GM21526 (cell line): ENCODE data around the gene MIOX.

Source experiments
- ATAC-seq: cut with Tn5 transposase; IDR thresholded peaks from one replicate; pipeline ENCODE4 v1.9.1; 2021; ENCODE audit warnings: moderate library complexity; ENCODE audit not compliant: unreplicated experiment, low FRiP score

The MIOX gene

GRCh38 chr22:50454556-50455075 lies 32.0 kb upstream of the MIOX start:
- ATAC-seq = no peak

DNA sequence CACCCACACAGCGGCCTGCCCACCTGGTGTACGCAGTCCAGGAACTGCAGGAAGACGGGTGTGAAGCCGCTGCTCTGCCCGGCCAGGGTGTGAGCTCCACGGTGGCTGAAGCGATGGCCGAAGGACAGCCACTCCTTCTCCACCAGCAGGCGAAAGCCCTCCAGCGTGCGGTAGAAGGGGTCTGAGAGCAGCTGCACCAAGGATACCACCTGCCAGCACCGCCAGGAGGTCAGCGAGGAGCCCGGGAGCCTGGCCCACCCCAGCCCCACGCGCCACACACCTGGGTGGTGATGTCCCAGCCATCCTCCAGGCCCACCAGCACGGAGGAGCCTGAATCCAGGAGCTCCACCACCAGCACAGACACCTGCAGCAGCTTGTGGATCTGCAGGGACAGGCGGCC lies 31.5 kb upstream of the MIOX start:
- ATAC-seq = no peak

- ATAC-seq = no peak
Measured at GRCh38 chr22:50456026-50456425, 30.6 kb upstream of the MIOX start.

DNA sequence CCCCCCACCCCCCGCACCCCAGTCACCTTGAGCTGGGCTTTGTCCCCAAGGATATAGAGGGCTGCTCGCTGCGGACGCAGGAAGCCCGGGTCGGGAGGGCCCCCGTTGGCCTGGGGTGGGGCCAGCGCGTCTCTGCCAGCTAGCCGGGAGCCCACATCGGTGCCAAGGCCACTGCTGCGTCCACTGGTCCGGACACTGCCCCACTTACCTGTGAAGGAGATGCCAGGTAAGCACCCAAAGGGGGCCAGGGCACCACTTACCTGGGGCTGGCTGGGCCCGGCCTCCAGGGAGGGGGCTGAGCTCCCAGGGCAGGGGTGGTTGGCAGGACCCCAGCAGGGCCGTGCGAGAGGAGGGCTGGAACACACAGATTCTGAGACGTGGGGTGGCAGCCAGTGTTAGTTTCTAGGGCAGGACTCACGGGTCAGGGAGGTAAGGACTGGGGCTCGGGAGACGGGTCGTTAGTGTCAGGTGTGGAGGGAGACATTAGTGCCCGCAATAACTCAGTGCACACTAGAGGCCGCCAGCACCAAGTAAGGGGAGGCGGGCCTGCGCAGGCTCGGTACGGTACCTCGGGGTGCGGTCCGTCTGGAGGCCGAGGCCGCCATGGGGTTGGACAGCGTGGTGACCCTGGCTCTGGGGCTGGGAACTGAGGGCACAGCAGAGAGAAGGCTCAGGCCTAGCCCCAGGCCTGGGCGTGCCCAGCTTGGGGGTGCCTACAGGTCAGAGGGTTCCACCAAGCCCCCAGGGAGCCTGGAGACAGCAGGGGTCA lies 30.0 kb upstream of the MIOX start:
- no peak for ATAC-seq

GRCh38 chr22:50459016-50459415 lies 27.6 kb upstream of the MIOX start:
- no peak for ATAC-seq

GRCh38 chr22:50459496-50460140 lies 27.0 kb upstream of the MIOX start:
- no peak for ATAC-seq

DNA sequence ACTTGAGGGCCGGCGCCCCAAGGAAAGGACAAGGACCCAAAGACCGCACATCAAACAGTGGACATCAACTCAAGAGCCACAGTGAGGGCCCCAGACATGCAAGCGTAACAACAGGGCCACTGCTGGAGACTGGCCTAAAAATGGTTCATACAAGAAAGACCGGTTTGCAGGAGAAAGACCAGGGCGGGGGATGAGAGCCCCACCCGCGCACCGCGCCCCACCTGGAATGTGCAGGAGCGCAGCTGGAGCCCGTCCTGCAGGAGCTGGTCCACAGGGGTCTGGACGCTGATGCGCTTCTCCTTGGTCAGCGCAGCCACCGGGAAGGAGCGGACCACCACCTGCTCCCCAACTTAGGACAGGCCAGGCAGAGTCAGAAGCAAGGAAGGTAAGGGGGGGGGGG lies 25.7 kb upstream of the MIOX start:
- ATAC-seq = no peak

GRCh38 chr22:50461536-50461935 lies 25.1 kb upstream of the MIOX start:
- no peak for ATAC-seq

- no peak for ATAC-seq
Measured at GRCh38 chr22:50461979-50462540, 24.6 kb upstream of the MIOX start.

DNA sequence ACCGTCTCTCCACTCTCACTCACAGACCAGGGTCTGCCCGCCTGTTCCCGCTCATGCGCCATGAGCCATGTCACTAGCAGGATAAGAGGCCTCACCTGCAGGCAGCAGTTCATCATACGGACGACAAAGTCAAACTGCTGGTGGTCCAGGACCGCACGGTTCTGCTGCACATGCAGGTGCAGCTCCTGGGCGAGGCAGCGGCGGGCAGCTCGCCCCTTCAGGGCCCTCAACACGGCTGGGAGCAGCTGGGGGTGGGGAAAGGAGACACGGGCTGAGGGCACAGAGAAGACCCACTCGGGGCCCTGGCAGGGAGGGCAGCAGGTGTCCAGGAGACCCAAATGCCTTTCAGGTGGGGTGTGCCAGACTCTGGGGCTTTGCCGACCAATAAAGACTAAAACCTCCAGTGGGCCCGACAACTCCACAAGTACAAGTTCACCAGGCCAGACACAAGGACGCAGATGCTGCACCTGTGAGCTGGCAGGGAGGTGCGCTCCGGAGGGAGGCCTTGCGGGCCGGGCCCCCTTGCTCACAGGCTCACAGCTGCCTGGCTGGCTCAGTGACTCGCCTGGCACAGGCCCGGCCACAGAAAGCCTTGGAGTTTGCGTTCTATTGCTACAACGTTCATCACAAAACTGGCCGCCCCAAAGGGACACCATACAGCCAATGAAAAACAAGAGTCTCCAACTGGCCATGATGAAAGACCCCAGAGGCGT lies 23.3 kb upstream of the MIOX start:
- no peak for ATAC-seq

DNA sequence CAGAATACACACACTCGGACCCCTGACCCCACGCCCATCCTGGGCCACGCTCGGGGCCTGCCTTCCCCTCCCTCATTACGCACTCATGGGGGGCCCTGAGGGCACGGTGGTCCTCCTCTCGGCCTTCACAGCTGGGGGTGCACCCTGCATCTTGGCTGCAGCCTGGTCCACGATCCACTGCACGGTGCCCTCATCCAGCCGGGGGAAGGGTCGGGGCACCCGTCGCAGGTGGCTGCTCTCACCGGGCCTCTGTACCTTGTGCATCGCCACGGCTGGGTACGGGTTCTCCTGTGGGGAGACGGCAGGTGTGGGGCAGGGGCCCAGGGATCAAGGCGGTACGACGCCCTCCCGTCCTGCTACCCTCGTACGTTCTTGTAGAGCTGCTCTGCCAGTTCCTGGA lies 22.2 kb upstream of the MIOX start:
- no peak for ATAC-seq

GRCh38 chr22:50465066-50465930 lies 21.4 kb upstream of the MIOX start:
- no peak for ATAC-seq

GRCh38 chr22:50467341-50467740 lies 19.3 kb upstream of the MIOX start:
- no peak for ATAC-seq

DNA sequence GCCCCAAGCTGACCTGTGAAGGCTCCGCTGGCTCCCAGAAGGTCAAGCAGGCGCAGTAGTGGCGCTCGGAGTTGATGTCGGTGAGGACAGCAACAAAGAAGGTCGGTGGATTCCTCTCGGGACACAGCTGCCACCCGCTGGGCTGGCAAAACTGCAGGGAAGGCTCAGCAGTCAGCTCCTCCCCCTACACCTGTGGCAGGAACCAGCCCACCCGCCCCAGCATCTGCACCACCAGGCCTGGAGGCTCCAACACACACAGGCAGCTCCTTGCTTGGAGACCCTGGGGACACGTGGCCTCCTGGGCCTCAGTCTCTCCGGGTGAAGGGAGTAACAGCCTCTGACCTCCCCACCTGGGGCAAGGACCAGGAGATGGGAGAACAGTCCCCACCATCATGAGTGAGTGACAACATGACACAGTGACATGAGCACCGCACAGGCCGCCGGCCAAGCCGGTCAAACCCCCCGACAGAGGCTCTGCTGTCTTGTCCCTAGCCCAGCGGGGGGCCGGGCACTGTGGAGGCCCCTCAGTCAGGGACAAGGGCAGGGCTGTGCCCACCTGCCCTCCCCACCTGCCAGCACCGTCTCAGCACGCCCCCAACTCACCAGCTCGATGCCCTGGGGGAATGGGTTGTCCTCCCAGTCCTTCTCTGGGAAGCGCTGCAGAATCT lies 18.8 kb upstream of the MIOX start:
- ATAC-seq = no peak

DNA sequence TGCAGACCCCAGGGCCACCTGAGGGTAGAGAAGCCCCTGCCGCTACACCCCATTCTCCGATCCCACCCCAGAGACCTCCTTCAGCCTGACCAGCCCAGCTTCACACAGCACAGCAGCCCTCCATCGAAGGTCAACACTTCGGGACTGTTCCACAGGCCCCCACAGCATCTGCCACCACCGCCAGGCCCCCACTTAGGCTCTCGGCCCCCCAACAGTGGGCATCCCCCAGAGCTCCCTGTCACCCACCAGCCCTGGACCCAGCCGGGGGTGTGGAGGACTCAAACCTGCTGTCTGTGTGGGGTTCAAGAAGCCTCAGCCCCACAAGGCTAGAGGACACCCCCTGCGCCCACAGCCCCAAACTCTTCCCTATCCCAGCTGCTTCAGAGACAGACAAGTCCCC lies 18.0 kb upstream of the MIOX start:
- no peak for ATAC-seq

DNA sequence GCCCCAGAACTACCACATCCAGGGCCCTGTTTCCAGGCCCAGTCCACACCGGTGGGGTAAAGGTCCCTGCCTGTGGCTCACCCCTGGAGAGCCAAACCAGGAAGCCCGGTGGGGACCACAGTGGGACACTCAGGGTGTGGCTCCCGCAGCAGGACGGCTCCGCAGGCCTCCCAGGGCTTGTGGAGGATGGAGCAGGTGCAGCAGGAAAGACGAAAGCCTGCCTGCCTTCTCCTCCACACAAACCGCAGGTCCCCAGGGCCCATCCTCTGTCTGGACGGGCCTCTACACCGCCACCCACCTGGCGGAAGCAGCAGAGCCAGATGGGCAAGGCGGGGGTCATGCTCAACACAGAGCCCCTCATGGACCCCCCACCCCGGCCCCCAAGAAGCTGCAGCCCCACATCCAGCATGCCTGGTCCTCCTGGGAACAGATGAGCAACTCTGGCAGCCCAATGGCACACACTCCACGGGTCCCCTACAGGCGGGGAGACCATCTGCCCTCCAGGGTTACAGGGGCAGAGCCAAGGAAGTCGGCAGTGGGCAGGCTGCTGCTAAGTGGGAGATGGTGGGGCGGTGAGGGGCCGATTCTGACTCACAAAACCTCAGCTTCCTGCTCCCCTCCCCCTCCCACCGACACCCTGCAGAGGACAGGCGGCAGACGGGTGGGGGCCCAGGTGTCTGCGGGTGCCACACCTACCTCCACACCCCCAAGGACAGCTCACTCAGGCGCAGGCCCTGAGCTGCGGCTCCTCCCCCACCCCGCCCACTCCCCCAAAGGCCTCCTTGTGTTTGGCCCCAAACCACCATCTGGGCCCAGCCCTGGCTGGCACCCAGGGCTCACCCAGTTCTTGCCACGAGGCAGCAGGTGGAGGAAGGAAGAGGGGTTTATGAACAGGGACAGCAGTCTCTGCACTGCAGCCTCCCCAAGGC lies 17.0 kb upstream of the MIOX start:
- ATAC-seq = peak; percentile 52

DNA sequence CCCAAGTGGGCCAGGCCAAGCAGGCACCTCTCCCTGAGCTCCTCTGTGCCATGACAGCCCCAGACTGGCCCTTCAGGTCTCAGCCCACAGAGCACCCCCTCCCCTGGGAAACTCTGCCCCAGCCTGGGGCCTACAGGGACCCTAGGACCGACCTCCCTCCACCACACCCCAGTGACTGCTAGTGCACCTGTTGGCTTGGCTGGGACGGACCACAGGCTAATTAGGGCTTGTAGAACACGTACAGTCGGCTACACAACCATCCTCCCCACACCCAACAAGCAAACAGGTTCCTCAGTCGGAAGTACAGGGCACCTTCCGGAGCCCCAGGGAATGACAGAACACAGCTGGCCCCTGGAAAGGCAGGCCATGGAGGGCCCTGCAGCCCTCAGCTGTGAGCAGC lies 16.2 kb upstream of the MIOX start:
- no peak for ATAC-seq

DNA sequence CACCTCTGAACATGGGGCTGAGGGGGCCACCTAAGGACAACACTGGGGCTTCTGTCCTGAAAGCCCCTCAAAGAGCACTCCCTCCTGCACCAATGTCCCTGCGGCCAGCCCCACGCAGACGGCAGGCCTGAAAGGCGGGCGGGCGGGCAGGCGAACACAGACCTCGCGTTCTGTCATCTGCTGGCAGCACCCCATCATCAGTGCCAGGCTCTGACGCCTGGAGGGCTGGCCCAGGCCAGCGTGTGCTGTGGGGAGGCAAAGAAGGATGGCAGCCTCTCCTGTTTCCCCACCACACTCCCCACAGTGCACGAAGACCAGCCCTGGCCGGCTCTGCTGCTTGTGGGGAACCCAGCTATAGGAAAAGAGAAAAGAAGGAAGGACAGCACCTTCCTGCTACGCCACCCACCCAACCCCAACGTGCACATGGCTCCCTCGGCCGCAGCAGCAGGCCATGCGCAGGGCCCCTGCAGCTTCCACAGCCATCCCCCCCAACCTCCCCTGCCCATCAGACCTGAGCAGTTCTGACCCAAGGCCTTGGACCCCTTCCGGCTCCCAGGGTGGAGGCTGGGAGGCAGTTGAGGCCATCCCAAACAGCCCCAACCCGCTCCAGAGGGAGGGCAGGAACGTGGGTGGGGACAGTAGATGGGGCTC lies 15.3 kb upstream of the MIOX start:
- ATAC-seq = no peak
